ENCODE data around the gene NR3C1.

Gene NR3C1

DNA sequence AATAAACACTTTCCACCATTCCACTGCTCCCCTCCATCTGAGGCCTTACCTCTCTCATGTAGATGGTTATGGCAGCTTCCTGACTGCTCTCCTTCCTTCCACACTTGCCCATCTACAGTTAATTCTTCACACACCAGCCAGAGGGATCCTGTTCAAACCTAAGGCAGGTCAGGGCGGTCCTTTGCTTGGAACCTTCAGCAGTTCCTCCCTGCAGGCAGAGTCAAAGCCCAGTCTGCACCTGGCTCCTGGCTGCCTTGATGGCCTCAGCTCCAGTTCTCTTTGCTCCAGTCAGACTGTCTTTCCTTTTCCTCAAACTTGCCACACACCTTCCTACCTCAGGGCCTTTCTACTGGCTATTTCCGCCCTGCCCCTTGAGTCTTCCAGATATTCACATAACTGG, 30.2 kb upstream of the NR3C1 start:
- TF ChIP-seq POLR2A (IDR thresholded peaks at IDR 0.05; ENCODE audit: low read depth, low read length), result no peak
- DNase-seq (ENCODE audit: insufficient read length, low spot score) (no peak), FAIRE-seq (no peak)

DNA sequence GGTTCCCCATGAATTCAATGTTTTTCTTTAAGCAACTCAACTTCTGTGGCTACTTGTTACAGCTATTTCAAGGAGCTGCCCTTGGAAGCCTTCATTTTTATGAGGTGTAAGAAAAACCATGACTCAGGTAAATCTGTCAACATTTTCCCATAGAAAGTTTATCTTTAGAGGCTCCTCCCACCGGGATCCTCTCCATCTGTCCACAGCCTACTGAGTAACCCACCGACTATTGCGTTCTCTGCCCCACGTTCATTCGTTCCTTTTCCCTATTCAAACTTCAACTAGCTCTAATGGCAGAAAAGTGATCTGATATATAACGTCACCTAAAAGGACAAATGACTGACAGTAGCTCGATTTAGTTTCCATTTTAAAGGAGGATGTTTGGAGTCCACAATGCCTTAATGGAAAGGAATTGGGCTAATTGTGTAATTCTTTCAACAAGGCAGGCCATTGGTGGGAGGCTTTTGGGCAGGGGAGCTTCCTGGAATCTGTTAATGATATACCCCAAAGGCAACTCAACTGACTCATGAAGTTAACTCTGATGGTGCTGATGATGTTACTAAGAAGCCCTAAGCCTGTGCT, 29.3 kb upstream of the NR3C1 start:
- no peak for TF ChIP-seq POLR2A (IDR thresholded peaks at IDR 0.05; ENCODE audit: low read depth, low read length)
- no peak for DNase-seq (ENCODE audit: insufficient read length, low spot score)
- FAIRE-seq, result no peak

DNA sequence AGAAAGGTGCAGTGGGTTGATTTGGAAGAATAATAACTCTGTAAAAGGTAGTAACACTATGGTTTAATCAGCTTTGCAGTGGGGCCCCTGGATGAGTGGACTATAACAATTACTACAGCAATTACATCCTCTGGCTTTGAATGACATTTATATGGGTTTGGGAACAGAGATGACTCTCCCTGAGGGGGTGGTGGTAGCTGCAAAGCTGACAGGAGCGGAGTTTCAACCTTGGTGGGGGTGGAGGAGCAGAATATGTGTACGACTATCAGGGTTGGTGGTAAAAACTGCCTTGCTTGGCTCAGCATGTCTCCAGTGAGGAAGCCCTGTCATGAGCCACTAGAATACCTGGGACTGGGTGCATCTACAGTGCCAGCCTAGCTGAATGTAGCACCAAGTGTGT, 28.3 kb upstream of the NR3C1 start:
- no peak for FAIRE-seq
- no peak for TF ChIP-seq POLR2A (IDR thresholded peaks at IDR 0.05; ENCODE audit: low read depth, low read length)
- DNase-seq (ENCODE audit: insufficient read length, low spot score), result no peak

DNA sequence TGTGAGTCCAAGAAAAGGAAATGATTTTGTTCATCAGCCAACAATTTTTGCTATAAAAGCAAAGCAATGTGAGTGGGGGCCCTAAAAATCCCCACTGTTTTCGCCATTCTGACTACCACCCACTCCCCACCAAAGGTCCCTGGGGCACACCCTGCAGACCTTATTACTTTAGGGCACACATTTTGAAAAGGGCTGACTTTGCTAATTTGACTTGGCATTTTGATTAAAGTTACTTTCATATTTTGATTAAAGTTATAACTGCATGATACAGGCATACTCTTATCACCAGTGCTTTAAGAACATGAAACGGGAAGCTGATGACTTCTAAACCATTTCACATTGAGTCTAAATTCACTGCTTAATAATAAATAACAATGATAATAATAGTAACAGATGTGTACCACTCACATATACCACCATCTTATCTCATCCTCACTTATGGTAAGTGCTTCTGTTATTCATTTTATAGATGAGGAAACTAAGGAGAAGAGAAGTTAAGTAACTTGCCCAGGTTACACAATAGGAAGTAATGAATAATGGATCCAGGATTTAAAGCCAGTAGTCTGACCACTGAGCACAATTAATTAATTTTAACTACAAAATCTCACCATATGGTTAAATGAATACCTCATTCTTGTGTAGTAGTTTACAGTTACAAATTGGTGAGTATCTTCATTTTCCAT, 25.4 kb upstream of the NR3C1 start:
- DNase-seq (ENCODE audit: insufficient read length, low spot score), result no peak
- no peak for FAIRE-seq
- no peak for TF ChIP-seq POLR2A (IDR thresholded peaks at IDR 0.05; ENCODE audit: low read depth, low read length)

DNA sequence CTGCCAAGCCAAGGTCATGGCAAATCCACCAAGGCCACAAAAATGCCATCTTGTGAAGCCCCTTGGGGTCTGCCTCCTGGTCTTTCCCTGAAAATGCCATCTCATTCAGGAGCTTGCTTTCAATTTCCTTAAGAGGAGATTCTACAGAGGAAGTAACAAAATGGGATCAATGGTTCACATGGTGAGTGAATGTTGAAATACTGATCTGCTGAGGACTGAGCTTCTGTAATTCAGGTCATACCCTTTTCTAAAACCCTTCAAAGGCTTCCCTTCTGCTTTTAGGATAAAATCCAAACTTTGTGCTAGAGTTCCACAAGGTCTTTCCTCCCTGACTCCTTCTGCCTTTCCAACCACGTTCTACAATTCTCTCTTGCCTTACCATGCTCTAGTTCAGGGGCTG, 24.7 kb upstream of the NR3C1 start:
- DNase-seq (ENCODE audit: insufficient read length, low spot score) (no peak), FAIRE-seq (no peak)
- no peak for TF ChIP-seq POLR2A (IDR thresholded peaks at IDR 0.05; ENCODE audit: low read depth, low read length)

DNA sequence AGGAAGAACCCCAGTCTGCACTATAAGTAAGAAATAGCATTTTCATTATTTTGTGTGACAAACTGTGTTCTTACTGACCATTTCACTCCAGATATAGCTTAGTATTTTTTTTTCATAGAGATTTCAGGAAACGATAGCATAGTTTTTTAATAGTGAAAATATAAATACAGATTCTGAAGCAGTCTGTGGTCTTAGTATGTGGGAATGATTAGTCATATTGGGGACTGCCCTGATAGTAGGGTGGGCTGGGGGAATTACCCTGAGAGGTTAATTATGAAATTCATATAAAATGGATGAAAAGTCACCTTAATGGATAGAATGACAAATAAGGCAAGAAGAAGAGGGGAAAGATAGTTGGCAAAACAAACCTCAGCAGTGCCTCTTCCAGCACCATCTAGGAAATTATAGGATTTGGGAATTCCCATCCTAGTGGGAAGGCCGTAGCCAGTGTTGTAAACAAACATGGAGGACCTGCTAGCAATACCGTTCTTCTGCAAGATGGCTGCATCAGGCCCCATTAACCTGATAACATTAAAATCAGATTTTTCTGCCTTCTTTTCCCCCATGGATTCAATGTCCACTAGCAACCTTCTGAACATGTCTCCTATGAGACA, 23.7 kb upstream of the NR3C1 start:
- FAIRE-seq (no peak), DNase-seq (ENCODE audit: insufficient read length, low spot score) (no peak)
- no peak for TF ChIP-seq POLR2A (IDR thresholded peaks at IDR 0.05; ENCODE audit: low read depth, low read length)

DNA sequence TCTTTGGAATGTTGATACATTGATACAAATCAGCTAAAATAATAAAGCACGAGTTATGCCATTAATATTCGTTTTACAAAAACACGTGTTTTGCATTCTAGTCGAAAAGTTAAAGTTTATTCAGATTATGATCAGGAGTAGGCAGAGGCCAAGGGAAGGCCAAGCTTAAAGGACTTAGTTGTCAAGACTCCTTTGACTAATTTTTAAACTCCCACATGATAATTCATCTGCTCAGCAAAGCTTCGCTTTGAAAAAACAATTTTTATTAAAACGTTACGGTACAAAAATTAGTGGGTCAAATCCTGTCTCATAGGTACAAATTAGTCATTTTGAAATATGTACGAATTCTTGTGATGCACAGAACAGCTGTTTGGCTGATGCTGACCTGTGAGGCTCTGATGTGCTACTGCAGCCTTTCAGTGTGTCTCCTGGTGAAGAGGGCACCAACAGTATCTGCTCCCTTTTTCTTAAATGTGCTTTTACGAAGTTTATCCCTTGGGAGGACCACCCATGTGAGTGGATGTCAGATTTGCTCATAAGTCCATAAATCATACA, 23.0 kb upstream of the NR3C1 start:
- DNase-seq (ENCODE audit: insufficient read length, low spot score) (no peak), FAIRE-seq (no peak)
- no peak for TF ChIP-seq POLR2A (IDR thresholded peaks at IDR 0.05; ENCODE audit: low read depth, low read length)

DNA sequence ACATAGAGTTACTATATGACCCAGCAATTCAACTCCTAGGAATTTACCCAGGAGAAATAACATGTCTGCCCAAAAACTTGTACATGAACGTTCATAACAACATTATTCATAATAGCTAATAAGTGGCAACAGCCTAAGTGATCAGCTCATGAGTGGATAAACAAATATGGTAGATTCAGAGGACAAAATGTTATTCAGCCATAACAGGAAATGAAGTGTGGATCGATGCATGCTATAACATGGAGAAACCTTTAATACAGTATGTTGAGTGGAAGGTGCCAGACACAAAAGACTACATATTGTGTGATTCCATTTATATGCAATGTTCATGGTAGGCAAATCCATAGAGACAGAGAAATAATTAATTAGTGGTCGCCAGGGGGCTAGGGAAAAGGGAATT, 22.3 kb upstream of the NR3C1 start:
- TF ChIP-seq POLR2A (IDR thresholded peaks at IDR 0.05; ENCODE audit: low read depth, low read length), result no peak
- FAIRE-seq (no peak), DNase-seq (ENCODE audit: insufficient read length, low spot score) (no peak)

DNA sequence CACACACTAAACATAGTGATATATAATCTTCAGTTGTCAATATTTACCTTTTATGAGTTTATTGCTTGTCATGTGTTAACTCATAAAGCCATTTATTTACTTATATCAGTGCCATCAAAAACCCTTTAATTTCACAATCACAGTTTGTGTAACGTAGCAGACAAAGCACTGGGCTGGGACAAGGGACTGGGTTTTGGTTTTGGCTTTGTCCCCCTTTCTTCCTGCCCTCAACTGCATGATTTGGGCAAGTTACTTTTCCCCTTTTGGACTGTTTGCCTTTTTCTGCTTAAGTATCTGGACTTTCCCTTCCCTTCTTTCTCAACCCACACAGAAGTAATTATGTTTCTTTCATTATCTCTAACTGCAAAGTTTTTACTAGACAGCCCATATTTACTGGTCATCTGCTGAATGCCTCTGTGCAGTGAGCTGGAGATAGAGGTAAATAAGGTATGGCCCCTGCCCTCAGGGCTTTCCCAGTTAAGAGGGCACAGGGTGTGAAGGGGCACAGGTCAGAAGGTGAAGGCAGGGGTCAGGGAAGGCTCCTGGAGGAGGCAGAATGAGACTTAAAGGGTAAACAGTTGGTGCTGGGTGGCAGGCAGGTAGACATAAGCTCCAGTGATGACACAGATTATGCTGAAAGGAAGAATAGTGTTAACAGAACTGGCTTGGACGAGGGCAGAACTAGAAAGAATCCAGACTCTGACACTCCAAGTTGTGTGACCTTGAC, 14.8 kb upstream of the NR3C1 start:
- no peak for DNase-seq (ENCODE audit: insufficient read length, low spot score)
- no peak for FAIRE-seq
- no peak for TF ChIP-seq POLR2A (IDR thresholded peaks at IDR 0.05; ENCODE audit: low read depth, low read length)

DNA sequence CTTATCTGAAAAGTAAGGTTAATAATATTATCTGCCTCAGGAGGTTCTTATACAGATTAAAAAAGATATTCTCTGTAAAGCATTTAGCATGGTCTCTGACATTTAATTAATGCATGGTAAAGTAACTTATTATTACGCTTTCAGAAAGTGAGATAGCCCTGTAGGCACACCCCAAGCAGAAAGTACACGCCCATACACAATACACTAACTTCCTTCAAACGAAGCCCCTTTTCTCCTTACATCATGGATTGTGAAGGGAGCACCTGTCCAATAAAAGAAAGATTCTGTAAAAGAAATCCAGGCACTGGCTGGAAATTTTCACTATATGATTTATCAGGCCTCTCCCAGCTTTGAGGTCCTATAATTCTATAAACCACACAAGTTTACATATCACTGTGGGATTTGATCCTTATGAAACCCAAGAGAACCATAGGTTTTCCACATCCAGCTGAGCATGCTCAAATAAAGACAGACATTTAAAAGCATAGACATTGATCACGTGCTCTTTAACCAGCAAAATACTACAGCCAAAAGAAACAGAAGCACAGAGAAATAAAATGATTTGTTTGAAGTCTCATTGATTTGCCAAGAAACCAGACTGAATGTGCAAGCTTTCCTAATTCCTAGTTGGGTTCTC, 14.1 kb upstream of the NR3C1 start:
- TF ChIP-seq POLR2A (IDR thresholded peaks at IDR 0.05; ENCODE audit: low read depth, low read length), result no peak
- FAIRE-seq (no peak), DNase-seq (ENCODE audit: insufficient read length, low spot score) (no peak)

DNA sequence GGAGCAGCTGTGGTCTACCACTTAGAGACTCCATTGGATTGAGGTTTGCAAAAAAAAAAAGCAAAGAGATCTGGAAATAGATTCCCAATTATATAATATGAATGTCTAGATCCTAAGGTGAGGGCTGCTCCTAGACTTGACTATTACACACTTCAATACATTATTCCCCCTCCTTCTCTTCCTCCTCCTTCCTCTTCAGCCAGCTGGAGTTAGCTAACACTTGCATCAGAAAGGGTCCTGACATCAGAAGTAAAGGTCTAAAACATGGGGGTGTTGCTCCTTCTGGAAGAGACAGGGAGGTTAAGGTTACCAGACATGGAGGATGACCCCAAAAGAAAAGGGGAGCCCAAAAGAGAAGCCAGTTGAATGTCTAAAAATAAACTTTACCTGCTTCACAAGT, 12.9 kb upstream of the NR3C1 start:
- FAIRE-seq (no peak), DNase-seq (ENCODE audit: insufficient read length, low spot score) (no peak)
- no peak for TF ChIP-seq POLR2A (IDR thresholded peaks at IDR 0.05; ENCODE audit: low read depth, low read length)

DNA sequence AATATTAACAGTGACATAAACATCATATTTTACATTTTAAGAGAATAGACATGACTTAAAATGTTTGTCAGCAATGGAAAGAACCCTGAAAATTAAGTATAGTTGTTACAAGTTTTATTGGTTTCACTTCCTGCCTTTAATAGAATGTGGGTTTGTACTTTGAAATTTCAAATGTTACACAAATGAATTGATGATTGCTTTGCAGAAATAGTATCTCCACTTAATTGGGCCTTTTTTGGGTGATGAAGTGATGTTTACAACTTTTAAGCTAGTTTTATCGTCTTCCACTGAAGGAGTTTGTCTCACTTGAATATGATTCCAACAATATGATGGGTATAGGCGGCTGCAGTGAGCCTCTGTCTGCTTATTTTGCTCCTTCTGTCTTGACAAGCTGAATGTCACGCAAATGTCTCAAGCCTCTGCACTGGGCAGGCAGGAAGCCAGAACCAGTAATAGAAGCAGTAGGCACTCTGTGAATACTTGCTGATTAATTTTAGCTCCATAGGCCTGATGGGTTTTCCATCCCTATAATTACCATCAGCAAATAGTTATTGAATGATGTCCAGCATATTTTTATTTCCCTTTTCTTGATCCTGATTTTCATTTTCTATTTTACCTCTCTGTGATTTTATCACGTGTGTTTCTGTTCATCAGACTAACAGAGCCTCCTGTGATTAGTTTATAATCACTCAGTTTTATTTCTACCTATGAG, 10.6 kb upstream of the NR3C1 start:
- DNase-seq (ENCODE audit: insufficient read length, low spot score) (no peak), FAIRE-seq (no peak)
- TF ChIP-seq POLR2A (IDR thresholded peaks at IDR 0.05; ENCODE audit: low read depth, low read length), result no peak

DNA sequence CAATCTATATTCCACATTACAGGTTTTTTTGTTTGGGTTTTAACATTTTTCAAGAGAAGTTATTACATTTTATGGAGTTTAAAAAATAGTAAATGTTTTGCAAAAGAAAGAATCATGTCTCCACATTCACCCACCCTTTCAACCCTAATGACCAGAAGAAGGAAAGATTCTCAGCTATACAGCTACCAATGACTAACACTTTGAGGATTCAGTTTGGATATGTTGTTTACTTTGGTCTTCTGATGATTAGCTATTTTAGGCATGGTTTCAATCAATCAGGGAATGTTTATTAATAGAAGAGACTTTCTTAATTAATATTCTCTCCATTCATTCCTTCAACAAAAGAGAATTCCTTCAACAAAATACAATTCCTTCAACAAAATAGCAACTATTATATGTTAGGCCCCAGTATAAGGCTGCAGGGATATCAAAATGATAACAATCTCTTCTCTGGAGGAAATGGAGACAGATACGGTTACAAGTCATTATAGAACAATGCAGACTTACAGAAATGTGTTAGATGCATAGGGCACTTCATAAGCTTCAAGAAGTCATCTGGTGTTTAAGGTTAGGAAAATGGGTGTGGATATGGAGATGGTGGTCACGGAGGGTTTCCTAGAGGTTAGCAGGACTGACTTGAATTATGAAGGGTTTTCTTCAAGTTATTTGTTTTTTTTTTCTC, 9.3 kb upstream of the NR3C1 start:
- TF ChIP-seq POLR2A (IDR thresholded peaks at IDR 0.05; ENCODE audit: low read depth, low read length), result no peak
- DNase-seq (ENCODE audit: insufficient read length, low spot score) (no peak), FAIRE-seq (peak; percentile 30)

Data from H54 (cell line).